Ammon's horn (tissue), 1 donor: ENCODE results near the gene POGZ.

ENCODE experiments used
- DNase-seq: peaks from one replicate; pipeline ENCODE4 v3.0.0-alpha.2; 2016; ENCODE audit warnings: low spot score

POGZ gene, protein sequence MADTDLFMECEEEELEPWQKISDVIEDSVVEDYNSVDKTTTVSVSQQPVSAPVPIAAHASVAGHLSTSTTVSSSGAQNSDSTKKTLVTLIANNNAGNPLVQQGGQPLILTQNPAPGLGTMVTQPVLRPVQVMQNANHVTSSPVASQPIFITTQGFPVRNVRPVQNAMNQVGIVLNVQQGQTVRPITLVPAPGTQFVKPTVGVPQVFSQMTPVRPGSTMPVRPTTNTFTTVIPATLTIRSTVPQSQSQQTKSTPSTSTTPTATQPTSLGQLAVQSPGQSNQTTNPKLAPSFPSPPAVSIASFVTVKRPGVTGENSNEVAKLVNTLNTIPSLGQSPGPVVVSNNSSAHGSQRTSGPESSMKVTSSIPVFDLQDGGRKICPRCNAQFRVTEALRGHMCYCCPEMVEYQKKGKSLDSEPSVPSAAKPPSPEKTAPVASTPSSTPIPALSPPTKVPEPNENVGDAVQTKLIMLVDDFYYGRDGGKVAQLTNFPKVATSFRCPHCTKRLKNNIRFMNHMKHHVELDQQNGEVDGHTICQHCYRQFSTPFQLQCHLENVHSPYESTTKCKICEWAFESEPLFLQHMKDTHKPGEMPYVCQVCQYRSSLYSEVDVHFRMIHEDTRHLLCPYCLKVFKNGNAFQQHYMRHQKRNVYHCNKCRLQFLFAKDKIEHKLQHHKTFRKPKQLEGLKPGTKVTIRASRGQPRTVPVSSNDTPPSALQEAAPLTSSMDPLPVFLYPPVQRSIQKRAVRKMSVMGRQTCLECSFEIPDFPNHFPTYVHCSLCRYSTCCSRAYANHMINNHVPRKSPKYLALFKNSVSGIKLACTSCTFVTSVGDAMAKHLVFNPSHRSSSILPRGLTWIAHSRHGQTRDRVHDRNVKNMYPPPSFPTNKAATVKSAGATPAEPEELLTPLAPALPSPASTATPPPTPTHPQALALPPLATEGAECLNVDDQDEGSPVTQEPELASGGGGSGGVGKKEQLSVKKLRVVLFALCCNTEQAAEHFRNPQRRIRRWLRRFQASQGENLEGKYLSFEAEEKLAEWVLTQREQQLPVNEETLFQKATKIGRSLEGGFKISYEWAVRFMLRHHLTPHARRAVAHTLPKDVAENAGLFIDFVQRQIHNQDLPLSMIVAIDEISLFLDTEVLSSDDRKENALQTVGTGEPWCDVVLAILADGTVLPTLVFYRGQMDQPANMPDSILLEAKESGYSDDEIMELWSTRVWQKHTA (N-terminal part only)

DNA sequence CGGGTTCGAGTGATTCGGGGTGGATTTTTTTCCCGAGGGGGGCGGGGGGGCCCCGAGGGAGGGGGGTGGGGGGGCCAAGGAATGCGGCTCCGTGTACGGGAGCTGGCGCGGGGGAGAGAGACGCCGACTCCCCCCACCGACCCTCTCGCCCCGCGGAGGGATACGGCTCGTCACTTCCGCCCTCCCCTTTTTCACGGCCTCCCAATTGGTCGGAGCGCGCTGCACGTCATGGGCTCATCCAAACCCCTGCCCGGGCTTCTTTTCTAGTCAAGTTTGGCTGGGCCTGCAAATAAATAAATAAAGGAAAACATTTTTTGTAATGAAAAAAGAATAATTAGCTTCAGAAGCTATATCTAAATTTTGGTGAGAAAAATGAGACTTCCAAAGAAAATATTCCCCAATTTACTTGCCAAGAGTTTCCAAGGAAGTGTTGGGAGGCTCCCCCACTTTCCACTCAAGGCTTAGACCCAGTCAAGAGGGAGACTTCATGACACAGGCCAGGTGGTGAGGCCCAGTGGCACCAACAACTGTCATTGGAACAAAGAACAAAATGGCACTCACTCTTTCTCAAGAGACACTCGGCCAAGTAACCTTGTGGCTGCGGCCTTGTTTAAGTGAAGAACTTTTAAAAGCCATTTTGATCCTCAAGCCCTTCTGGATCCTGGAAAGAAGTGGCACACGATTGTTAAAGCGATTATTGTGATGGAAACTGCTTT, at the start of gene POGZ:
TSS of gene POGZ (minus strand) at position 164 of the 716 bp plus-strand sequence. CDS start 17,290 bp downstream, outside the sequence.
- peak; percentile 95 for DNase-seq

DNA sequence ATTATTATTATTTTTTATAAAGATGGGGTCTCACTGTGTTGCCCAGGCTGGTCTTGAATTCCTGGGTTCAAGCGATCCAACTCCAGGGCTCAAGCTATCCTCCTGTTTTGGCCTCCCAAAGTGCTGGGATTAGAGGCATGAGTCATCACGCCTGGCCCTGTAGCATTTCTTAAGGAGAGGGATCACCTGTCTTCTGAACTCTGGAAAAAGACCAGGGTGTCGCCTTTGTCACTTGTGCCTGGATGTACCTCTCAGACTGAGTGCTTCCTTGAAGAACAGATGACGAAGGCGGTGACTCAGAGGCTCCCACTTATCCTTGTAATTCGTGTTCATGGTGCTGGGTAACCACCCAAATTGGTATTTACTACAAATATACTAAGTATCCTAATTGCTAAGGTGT, 49.5 kb upstream of the POGZ start:
- DNase-seq, result no peak

DNA sequence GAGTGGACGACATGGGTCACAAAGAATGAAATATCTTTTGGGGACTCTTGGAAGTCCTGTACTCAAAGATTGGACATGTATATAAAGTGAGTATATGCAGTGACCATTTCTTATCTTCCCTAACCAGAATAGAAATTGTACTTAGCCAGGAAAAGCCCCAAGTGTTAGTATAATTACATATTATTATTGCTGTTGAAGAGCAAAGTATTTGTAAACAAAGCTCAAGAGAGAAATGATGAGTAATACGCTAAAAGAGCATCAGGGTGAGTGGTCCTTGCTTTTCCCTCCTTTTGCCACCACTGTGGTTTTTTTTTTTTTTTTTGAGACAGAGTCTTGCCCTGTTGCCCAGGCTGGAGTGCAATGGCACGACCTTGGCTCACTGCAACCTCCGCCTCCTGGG, 45.5 kb upstream of the POGZ start:
- DNase-seq, result no peak

DNA sequence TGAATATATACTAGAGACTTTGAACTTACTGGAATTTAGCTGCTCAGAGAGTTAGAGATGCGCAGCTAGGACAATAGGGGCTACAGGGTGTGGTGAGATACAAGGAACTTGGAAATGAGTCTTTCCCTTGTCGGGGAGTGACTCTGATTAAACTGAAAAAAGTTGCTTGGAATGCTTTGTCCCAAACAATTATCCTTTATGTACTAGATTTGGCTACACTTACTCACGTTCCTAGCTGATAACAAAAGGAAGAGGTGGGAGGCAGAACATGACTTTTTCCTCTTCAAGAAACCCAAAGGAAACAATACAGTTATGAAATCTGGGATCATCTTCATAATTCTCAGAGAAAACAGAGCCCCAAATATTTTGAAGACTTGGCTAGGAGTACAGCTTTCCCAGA, 45.0 kb upstream of the POGZ start:
- no peak for DNase-seq

DNA sequence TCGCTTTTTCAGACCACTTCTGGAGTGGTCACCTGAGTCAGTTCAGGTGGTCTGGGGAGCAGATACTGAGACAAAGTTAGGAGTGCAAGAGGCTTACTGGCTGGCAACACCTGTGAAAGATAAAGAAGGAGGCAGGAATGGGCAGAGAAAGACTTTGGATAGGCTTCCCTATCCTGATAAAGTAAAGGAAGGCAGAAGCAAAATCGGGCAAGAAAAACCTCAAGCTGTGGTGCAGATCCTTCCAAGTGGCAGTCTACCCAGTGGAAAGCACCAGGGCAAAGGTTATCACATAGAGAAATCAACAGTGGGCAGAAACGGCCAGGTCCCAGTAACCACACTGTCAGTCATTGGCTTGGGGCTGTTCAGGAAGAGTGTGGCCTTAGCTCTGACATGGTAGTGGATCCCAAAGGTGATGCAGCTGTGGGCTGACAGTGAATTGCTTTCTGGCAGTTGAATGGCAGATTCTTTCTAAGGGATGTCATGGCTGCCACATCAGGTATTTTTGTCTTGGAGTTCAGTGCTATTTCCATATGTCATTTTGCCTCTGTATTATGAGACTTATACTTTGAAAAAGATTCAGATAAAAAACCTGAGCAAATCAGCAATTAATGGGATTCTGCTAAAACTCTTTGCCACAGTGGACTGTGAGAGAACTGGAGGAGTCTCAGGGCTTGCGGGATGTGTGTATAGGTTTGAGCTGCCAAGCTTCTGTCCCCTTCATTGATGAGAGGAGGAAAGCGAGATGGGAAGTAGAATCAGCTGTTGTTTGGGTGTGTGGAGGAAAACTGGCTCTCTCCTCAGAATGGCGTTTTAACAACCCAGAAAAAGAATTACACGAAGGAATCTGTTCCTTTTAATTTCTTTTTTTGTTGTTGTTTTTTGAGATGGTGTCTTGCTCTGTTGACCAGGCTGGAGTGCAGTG, 43.8 kb upstream of the POGZ start:
- DNase-seq, result no peak

DNA sequence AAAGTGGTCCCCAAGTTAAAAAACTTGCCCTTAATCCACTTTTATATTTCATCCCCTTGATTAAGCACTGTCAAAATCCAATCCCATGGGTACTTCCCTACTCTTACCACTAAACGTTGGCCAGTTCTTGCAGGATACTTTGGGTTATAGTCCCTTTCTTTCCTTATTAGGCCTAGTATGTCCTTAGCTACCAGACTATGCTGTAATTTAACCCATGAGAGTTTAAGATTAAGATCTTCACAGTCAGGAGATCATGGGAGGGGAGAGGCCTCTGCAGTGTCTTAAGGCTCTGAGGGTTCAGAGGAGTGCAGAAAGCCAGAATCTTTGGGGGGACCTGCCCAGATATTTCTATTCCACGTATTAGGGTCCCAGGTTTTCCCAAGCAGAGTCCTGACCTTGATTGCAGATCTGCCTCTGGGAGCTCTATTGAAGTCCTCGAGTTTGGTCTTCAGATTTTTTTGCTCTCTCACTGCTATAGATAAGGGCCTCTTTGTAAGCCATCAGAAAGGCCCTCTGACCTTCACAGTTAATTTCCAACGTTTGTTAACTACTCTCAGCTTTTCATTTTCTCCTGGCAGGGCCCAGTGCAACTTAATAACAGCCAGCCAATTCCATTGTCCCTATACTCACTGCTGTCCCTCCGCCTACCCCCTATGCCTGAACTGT, 42.9 kb upstream of the POGZ start:
- DNase-seq, result no peak

DNA sequence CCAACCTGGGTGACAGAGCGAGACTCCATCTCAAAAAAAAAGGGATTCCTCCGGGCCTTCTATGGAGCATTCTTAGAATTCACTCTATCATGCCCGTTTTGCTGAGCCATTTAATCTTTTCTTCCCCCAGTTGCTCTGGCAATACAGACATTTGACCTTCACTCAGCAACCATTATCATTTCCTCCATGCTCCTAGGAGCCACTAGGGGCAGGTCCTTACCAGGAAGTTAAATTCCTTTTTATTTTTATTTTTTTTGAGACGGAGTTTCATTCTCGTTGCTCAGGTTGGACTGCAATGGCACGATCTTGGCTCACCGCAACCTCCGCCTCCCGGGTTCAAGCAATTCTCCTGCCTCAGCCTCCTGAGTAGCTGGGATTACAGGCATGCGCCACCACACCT, 42.2 kb upstream of the POGZ start:
- DNase-seq, result no peak

DNA sequence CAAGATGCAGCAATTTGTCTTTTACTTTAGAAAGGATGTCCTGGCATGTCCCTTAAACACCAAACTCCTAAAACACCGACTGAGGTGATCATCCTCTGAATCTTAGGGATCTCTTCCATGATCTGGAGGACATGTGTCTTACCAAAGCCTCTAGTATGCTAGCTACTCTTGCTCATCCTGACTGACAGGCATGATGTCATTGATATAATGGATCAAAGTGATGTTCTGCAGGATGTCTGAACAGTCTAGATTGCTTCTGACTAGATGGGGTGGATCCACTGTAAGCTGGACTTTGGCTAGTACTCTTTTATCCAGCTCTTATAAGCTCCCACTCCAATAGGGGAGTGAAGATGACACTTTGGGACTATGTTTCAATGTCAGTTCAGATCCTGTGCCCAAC, 40.6 kb upstream of the POGZ start:
- DNase-seq, result no peak

DNA sequence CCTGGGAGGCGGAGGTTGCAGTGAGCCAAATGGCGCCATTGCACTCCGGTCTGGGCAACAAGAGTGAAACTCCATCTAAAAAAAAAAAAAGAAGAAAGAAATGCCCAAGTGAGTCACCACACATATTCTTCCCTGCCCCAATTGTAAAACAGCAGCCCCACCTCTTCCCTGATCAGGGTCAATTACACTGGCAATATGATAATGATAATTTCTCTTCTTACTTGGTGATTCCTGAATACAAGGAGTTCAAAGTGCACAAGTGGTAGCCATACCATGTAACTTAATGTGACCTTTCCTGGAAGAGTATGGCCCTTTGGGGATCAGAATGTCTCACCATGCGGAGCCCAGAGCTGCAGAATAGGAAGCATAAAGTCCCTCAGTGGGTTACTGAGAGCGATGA, 40.1 kb upstream of the POGZ start:
- no peak for DNase-seq

DNA sequence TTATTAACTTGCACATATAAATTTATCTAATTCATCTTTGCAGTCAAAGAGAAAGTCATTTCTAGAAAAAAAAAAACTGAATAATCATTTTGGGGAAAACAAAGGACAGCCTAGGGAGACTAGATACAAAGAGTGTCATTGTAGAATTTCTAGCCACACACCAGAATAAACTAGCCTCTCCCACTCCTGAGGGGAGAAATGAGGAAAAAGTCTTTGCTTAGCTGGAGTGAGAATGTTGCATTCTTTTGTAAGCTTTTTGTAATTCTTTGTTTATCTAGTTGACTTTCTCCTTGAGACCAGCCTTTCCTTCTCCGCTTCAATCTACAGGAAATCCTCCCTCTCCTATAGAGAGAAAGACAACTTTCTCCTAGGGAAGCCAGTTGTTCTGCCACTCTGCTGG, 36.0 kb upstream of the POGZ start:
- DNase-seq, result peak; percentile 61

DNA sequence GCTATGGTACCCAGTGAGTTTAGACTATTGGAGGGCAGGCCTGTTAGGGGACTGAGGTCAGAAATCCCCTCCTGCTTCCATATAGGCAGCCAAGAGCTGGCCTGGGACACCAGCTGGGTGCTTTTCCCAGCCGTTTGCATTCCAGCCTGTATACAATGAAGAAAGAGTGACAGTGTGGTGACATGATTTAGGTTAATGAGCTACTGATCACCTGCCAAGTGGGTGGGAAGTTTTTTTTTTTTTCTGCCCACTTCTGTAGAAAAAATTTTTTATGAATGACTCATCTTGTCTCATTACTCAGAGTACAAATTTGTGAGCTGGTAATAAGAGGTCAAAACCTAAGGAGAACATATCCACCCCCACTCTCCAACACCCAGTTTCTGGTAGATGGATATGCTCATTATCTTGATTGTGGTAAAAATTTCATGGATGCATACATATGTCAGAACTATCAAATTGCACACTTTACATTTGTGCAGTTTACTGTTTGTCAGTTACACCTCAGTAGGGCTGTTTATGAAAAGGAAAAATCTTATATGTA, 35.5 kb upstream of the POGZ start:
- DNase-seq, result peak; percentile 20

DNA sequence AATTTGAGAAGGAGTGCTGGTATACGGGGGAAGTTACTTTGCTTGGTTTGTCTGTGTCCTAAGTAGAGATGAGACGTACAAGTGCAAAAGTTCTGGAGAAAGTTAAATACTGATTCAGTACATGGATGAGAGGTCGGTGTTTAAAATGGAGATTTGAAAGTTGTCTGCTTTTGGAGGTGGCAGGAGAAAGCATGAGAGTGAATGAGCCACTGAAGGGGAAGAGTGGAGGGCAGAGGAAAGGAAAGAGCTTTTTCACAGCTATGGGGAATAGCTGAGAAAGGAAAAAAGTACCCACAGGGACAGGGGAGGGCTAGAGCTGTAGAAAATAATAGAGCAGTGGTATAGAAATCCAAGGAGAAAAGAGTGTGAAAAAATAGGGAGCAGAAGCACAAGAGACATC, 33.7 kb upstream of the POGZ start:
- no peak for DNase-seq

DNA sequence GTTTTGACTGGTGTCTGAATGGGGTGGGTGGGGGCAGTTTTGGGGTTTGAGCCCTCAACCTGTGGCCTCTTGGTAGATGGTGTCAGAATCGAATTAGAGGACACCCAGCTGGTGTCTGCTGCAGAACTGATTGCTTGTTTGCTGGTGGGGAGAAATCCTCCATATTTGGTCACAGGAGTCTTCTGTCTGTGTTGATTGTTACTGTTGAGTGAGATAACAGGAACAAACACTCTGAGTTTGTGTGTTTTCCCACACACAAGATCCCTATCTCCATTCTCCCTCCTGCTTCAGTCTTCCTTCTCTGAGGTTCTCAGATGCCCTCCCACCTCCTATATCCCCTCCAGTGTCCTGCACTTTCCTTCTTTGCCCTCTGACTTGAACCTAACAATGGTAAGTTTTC, 32.8 kb upstream of the POGZ start:
- no peak for DNase-seq

DNA sequence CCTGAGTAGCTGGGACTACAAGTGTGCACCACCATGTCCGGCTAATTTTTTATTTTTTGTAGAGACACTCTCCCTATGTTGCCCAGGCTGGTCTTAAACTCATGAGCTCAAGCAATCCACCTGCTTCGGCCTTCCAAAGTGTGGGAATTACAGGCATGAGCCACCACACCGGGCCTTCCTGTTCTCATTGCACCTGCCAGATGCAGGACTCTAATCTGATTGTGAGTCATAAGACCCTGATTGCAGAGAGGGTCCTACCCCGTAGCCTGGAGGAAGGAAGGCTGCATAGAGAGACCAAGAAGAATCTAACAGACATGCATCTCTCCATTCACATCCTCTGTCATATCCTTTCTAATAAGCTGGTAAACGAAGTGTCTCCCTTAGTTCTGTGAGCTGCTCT, 32.3 kb upstream of the POGZ start:
- DNase-seq, result no peak

DNA sequence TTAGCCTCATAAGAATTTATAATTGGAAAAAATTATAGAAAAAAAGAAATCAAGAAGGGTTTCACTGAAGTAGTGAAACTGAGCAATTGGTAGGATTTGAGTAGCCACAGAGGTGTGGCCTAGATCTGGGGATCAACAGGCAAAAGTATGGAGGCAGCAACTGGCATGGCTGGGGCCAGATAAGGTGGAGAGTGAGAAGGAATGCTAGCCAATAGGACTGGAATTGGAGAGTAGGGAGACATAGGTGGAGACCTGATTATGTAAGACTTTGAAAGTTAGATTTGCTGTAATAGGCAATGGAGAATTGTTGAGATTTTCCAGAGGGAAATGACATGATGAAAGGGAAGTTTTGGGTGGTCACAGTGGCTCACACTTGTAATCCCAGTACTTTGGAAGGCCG, 27.3 kb upstream of the POGZ start:
- no peak for DNase-seq

DNA sequence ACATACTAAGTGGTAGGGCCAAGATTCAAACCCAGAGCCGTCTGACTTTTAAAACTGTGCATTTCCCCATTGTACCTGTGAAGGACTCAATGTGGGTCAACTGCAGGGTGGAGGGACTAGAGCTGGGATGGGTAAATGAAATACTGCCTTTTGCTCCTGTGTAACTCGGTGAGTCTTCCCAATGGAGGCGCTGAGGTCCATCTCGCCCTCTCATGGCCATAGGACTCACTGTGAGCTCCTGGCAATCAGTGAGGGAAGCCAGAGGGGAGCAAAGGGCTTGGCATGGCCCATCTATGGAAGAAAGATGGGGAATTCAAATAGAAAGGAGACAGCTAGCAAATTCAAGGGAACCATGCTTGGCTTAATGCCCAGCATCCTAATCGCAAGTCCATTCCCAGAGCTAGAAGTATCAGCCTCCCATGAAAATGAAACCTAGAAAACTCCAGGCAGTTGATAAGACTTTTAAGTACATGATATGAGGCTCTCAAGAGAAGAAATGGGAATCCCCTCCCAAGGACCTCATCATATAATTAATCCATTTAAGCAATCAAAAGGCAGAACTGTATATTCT, 26.5 kb upstream of the POGZ start:
- no peak for DNase-seq

DNA sequence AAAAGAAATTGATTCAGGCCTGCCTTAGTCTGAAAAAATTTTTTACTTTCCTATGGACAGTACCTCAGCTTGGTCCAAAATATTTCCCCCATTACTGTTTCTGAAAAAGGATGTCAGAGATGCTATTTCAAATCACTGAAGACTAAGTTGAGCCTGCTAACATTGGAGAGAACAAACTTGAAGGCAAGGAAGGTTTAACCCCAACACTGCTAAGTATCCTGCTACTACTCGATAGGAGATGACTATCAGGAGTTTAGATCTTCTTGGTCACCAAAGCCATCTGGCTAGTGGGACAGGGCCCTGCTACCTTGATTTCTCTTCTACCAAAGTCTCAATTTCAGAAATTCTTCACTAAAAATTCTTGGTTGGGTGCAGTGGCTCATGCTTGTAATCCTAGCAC, 22.7 kb upstream of the POGZ start:
- no peak for DNase-seq

DNA sequence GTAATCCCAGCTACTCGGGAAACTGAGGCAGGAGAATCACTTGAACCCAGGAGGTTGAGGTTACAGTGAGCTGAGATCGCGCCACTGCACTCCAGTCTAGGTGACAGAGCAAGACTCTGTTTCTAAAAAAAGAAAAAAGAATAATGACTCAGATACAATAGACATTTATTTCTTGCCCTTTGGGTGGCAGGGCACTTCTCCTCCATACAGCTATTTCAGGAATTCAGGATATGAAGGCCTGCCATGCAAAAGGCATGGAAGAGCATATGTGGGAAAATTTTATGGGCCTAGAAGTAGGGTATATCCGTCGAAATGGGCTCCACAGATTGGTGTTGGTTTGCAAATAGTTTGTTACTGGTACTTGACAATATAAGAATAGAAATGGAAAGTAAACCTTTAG, 20.2 kb upstream of the POGZ start:
- no peak for DNase-seq

DNA sequence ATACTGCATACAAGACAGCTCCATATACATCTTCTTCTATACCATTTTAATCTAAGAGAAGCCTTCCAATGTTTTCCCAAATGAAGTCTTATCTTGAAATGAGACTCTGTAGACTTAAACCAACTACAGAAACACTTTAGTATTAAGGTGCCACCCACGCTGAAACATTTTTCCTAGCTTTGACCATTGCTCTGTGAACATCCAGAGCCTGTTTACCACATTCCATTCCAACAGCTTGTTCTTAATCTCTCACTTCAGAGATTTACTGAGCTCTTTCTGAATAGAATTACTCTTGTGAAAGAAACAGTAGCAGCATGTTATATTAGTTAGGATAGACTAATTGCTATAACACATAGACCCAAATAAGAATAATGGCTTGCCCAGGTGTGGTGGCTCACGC, 19.6 kb upstream of the POGZ start:
- DNase-seq, result no peak
